NCI-H82 (cell line): ENCODE measurements around the gene GPR61.
A peak's percentile ranks its signal among the peaks of the same experiment; 100 is the strongest.

ENCODE experiments used
- DNase-seq: peaks from one replicate; lab custom pipeline; 2025; lab: John Stamatoyannopoulos, UW

GPR61 gene

GRCh38 chr1:109535971-109536491 is 3.6 kb upstream of the GPR61 start:
- peak; percentile 90 for DNase-seq

- peak; percentile 66 for DNase-seq
Observed at GRCh38 chr1:109537450-109538178, 2.1 kb upstream of the GPR61 start.

- no peak for DNase-seq
Observed at GRCh38 chr1:109538827-109539555, 681 bp upstream of the GPR61 start.

- DNase-seq = no peak
Observed at GRCh38 chr1:109541102-109541501, 1.4 kb downstream of the GPR61 start.

GRCh38 chr1:109542657-109543056 is 3.0 kb downstream of the GPR61 start:
- no peak for DNase-seq

- no peak for DNase-seq
Observed at GRCh38 chr1:109543283-109543987, 3.8 kb downstream of the GPR61 start.

- no peak for DNase-seq
Observed at GRCh38 chr1:109543988-109544735, 4.5 kb downstream of the GPR61 start.

- DNase-seq = peak; percentile 96
Observed at GRCh38 chr1:109546311-109547109, 6.8 kb downstream of the GPR61 start.

GRCh38 chr1:109547463-109548320 is 8.0 kb downstream of the GPR61 start:
- DNase-seq = peak; percentile 49

GRCh38 chr1:109548321-109549267 is 8.9 kb downstream of the GPR61 start, which contains the start of gene GNAI3:
Gene GNAI3 (plus strand): TSS chr1:109548615. CDS start chr1:109548721, 106 bp downstream.
- DNase-seq = peak; percentile 97

- DNase-seq = no peak
Observed at GRCh38 chr1:109556563-109556962, 16.9 kb downstream of the GPR61 start.

GRCh38 chr1:109557520-109557919 is 17.8 kb downstream of the GPR61 start:
- no peak for DNase-seq

GRCh38 chr1:109559995-109560394 is 20.3 kb downstream of the GPR61 start:
- DNase-seq = no peak

GRCh38 chr1:109564194-109564878 is 24.7 kb downstream of the GPR61 start:
- DNase-seq = no peak

- no peak for DNase-seq
Observed at GRCh38 chr1:109565241-109565640, 25.6 kb downstream of the GPR61 start.

GRCh38 chr1:109566982-109567381 is 27.3 kb downstream of the GPR61 start:
- no peak for DNase-seq

GRCh38 chr1:109567877-109568672 is 28.4 kb downstream of the GPR61 start:
- no peak for DNase-seq
